ENCODE results near the gene DNAJC12.

The DNAJC12 gene

GRCh38 chr10:67793313-67793712, 44.7 kb downstream of the DNAJC12 start:
- no peak overlapping the region for H3K4me3 ChIP-seq (replicated peaks; ENCODE audit: low read depth, low read length)
- DNase-seq (ENCODE audit: extremely low read depth, low read depth) = no peak
- no peak for TF ChIP-seq CTCF (IDR thresholded peaks at IDR 0.05; ENCODE audit: low read depth, low read length, missing control alignments)

GRCh38 chr10:67792653-67793052, 45.3 kb downstream of the DNAJC12 start:
- no peak for DNase-seq (ENCODE audit: extremely low read depth, low read depth)
- TF ChIP-seq CTCF (IDR thresholded peaks at IDR 0.05; ENCODE audit: low read depth, low read length, missing control alignments) = no peak
- no peak overlapping the region for H3K4me3 ChIP-seq (replicated peaks; ENCODE audit: low read depth, low read length)

- no peak for TF ChIP-seq CTCF (IDR thresholded peaks at IDR 0.05; ENCODE audit: low read depth, low read length, missing control alignments)
- no peak overlapping the region for H3K4me3 ChIP-seq (replicated peaks; ENCODE audit: low read depth, low read length)
- DNase-seq (ENCODE audit: extremely low read depth, low read depth) = no peak
Measured at GRCh38 chr10:67790534-67791408, 47.2 kb downstream of the DNAJC12 start.

- no peak for TF ChIP-seq CTCF (IDR thresholded peaks at IDR 0.05; ENCODE audit: low read depth, low read length, missing control alignments)
- DNase-seq (ENCODE audit: extremely low read depth, low read depth) = no peak
- H3K4me3 ChIP-seq (replicated peaks; ENCODE audit: low read depth, low read length) = no peak overlapping the region
Measured at GRCh38 chr10:67789769-67790168, 48.2 kb downstream of the DNAJC12 start.

- DNase-seq (ENCODE audit: extremely low read depth, low read depth) = peak; percentile 5
- H3K4me3 ChIP-seq (replicated peaks; ENCODE audit: low read depth, low read length) = no peak overlapping the region
- TF ChIP-seq CTCF (IDR thresholded peaks at IDR 0.05; ENCODE audit: low read depth, low read length, missing control alignments) = peak; percentile 75
Measured at GRCh38 chr10:67788028-67788886, 49.7 kb downstream of the DNAJC12 start.

GRCh38 chr10:67785098-67785497, 52.9 kb downstream of the DNAJC12 start:
- H3K4me3 ChIP-seq (replicated peaks; ENCODE audit: low read depth, low read length) = no peak overlapping the region
- DNase-seq (ENCODE audit: extremely low read depth, low read depth) = no peak
- TF ChIP-seq CTCF (IDR thresholded peaks at IDR 0.05; ENCODE audit: low read depth, low read length, missing control alignments) = no peak
